HL-60 (cell line): ENCODE data around the gene MGAT5.

Source experiments
- DNase-seq, 2 experiments: peaks; one replicate each; pipeline ENCODE4 v3.0.0-alpha.2; 2010 to 2020; ENCODE audit warnings: low read depth in 1 of 2, low spot score in 1 of 2
- H3K27ac ChIP-seq: fragments of 250-450 bp; sonication (Bioruptor Pico); replicated peaks from 2 replicates; pipeline ENCODE4 v1.5.1; 2020; ENCODE audit warnings: mild to moderate bottlenecking, moderate library complexity
- H3K27me3 ChIP-seq: fragments of 250-450 bp; sonication (Bioruptor Pico); 2 replicates; pipeline ENCODE4 v1.5.1; 2021; ENCODE audit warnings: mild to moderate bottlenecking, moderate library complexity; ENCODE audit not compliant: insufficient read depth, poor library complexity, severe bottlenecking
- H3K4me3 ChIP-seq: replicated peaks from 2 replicates; pipeline ENCODE4 v1.5.1; 2011; ENCODE audit warnings: mild to moderate bottlenecking, control low read depth, low read length; ENCODE audit not compliant: insufficient read depth
- CTCF ChIP-seq: IDR thresholded peaks from one replicate; pipeline ENCODE4 v1.5.1; 2011; ENCODE audit warnings: low read length, control low read depth, inconsistent platforms; ENCODE audit not compliant: insufficient read depth
- GABPA ChIP-seq: IDR thresholded peaks from 2 replicates; pipeline ENCODE4 v1.6.1; 2012; ENCODE audit warnings: low read depth
- POLR2AphosphoS5 ChIP-seq: IDR thresholded peaks from 2 replicates; pipeline ENCODE4 v1.6.1; 2012; ENCODE audit warnings: low read depth
- SPI1 ChIP-seq: IDR thresholded peaks from 2 replicates; pipeline ENCODE4 v1.6.1; 2012; ENCODE audit warnings: low read depth, mild to moderate bottlenecking, borderline replicate concordance
- TF ChIP-seq, protein P1 (sequence below): IDR thresholded peaks from 2 replicates; pipeline ENCODE4 v1.6.1; 2012; ENCODE audit warnings: low read depth; ENCODE audit not compliant: insufficient replicate concordance

MGAT5 gene

DNA sequence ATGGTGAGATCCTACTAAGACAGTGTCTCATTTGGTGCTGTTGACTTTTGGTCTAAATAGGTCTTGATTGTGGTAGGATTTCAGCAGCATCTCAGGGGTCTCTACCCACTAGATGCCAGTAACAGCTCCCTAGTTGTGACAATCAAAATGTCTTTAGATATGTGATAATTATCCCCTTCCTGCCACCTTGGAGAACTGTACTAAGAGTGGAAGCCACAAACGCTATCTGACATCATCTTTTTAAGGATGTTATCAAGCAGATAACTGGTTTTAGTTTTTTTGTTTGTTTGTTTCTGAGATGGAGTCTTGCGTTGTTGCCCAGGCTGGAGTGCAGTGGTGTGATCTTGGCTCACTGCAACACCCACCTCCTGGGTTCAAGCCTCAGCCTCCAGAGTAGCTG, 3.1 kb downstream of the MGAT5 start:
- H3K27ac ChIP-seq, result no peak overlapping the region

DNA sequence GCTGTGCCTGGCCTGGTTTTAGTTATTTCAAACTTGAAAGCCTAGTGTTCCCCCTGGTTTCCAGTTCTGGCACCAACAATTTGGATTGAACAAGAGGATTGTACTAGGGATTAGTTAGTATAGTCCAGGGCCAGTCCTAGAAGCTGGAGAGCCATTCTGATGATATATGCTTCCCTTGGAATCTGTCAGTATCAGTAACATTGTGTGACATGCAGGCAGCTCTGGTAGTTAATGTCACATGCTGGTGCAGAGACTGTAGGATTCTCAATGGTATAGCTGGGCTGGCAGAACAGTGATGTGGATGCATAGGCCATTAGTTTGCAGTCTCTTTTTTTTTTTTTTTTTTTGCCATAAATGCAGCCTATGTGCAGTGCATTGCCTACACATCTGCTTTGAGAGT, 3.6 kb downstream of the MGAT5 start:
- no peak overlapping the region for H3K4me3 ChIP-seq
- H3K27me3 ChIP-seq, result no peaks in the 10 kb centered on the region
- no peak overlapping the region for H3K27ac ChIP-seq
- no peak for DNase-seq
- TF ChIP-seq POLR2AphosphoS5 (no peak), SPI1 (no peak), GABPA (no peak), CTCF (no peak)
- TF ChIP-seq, protein P1, sequence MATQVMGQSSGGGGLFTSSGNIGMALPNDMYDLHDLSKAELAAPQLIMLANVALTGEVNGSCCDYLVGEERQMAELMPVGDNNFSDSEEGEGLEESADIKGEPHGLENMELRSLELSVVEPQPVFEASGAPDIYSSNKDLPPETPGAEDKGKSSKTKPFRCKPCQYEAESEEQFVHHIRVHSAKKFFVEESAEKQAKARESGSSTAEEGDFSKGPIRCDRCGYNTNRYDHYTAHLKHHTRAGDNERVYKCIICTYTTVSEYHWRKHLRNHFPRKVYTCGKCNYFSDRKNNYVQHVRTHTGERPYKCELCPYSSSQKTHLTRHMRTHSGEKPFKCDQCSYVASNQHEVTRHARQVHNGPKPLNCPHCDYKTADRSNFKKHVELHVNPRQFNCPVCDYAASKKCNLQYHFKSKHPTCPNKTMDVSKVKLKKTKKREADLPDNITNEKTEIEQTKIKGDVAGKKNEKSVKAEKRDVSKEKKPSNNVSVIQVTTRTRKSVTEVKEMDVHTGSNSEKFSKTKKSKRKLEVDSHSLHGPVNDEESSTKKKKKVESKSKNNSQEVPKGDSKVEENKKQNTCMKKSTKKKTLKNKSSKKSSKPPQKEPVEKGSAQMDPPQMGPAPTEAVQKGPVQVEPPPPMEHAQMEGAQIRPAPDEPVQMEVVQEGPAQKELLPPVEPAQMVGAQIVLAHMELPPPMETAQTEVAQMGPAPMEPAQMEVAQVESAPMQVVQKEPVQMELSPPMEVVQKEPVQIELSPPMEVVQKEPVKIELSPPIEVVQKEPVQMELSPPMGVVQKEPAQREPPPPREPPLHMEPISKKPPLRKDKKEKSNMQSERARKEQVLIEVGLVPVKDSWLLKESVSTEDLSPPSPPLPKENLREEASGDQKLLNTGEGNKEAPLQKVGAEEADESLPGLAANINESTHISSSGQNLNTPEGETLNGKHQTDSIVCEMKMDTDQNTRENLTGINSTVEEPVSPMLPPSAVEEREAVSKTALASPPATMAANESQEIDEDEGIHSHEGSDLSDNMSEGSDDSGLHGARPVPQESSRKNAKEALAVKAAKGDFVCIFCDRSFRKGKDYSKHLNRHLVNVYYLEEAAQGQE, result no peak

More for the DNA sequence above, 3.1 kb downstream of the MGAT5 start:
- no peak for DNase-seq
- Histone ChIP-seq H3K4me3 (no peak overlapping the region), H3K27me3 (no peaks in the 10 kb centered on the region)
- TF ChIP-seq POLR2AphosphoS5 (no peak), GABPA (no peak), SPI1 (no peak), CTCF (no peak)
- TF ChIP-seq, protein P1, result no peak

DNA sequence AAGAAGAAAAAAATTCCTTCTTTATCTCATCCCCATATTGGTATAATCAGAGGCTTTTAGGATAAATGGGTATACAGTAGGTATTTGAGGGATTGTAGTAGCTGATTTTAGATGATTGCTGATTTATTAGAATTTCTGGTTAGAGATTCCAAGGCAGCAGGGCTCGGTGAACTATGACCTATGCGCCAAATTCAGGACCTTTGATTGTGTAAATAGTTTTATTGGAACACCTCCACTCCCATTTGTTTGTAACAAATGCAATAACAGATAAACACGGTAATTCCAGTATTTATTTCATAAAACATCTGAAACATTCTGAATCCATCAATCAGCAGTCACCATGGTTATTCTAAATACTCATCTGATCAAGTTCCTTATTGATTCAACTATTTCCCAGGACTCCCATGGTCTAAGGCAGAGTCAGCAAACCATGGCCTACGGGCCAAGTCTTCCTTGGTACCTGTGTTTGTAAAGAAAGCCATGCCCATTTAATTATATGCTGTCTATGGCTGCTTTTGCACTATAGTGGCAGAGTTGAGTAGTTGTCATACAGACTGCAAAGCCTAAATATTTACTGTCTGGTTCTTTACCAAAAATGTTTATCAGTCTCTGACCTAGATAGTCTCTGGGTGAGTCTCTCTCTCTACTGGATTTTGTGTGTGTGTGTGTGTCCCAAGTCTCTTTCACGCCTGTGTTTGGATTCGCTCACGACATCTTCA, 4.3 kb downstream of the MGAT5 start:
- no peaks in the 10 kb centered on the region for H3K27me3 ChIP-seq
- DNase-seq, result no peak
- no peak overlapping the region for H3K27ac ChIP-seq
- H3K4me3 ChIP-seq, result no peak overlapping the region
- TF ChIP-seq, protein P1, result no peak
- TF ChIP-seq SPI1 (no peak), POLR2AphosphoS5 (no peak), GABPA (no peak), CTCF (no peak)
